SIG-M5 treated with dmso at 0.1 percent for 504 hours (cell line): Measurements from ENCODE around the gene BOLL.
"Not testable (repeated sequence)": the region's sequence is repeated elsewhere in the genome, so short reads cannot be mapped to it uniquely, and the experiment has no call there.

Experiments
- DNase-seq: peaks from one replicate; lab custom pipeline; 2025; ENCODE audit not compliant: unreplicated experiment; lab: John Stamatoyannopoulos, UW

BOLL gene

DNA sequence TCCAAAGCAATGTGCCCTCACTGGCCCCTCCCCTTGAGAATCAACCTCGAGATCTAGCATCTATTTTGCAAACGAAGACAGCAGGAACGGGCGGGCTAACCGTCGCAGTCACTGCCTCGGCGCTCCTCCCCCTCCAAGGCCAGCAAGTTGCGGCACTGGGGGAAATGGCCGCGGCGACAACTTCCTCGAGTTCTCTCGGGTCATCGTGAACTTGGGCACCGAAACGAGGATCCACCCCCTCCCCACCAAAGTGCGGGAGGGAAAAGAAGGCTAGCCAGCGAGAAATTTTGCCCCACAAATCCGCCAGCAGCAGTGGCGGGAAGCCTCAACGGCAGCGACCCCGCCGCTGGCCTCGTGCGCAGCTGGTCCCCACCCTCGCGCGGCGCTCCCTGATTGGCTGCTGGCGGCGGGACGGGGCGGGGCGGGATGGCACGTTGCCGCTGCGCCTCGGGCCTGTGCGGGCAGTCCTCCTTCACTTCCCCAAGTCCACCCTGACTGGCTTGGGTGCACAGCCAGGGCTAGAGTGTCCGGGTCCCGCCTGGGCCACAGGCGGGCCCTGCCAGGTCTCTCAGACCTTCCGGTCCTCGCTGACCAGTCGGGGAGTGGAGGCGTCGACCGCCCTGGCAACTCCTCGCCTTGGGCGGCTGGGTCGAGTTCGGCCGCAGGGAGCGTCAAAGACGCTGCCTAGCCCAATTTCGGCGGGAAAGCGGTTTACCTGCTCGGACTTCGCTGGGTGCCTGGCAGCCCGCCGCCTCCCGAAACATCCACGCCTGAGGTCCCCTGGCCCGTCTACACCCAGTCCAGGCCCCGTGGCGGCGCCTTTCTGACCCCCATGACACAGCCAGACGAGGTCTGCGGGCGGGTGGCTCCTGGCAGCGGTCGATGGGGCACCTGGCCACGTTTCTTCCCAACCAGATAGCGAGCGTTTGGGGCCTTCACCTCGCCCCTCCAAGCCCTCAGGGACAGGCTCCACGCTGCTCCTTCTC lies at the start of gene BOLL:
TSS of gene BOLL (minus strand) at position 364 of the 986 bp plus-strand sequence. CDS start 3,469 bp downstream, outside the sequence.
- DNase-seq, result no peak

DNA sequence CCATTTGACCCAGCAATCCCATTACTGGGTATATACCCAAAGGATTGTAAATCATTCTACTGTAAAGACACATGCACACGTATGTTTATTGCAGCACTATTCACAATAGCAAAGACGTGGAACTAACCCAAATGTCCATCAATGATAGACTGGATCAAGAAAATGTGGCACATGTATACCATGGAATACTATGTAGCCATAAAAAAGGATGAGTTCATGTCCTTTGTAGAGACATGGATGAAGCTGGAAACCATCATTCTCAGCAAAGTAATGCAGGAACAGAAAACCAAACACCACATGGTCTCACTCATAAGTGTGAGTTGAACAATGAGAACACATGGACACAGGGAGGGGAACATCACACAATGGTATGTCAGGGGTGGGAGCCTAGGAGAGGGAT lies 49.7 kb upstream of the BOLL start:
- DNase-seq, result not testable (repeated sequence)

GRCh38 chr2:197828464-197829135 lies 43.5 kb upstream of the BOLL start:
- DNase-seq, result no peak

DNA sequence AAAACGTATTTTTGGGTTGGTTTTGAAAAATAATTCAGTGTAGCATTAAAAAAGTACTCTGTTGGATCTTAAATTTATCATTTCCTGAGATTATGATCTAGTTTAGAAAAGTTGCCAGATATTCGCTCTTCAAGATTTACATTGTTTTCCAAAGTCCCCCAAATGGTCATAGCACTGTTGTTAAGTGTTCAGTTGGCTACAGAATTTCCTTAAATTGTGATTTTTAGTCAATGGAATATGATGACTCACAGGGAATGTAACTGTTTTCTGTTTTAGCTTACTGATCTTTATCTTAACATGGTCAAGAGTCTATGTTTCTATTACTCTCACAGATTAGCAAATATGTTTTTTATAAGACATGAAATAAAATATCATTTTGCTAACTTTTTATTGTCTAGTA lies 42.5 kb upstream of the BOLL start:
- no peak for DNase-seq

- DNase-seq, result no peak
Observed at GRCh38 chr2:197822333-197822732, 37.2 kb upstream of the BOLL start.

GRCh38 chr2:197821550-197822289 lies 36.6 kb upstream of the BOLL start:
- DNase-seq, result peak; percentile 23

GRCh38 chr2:197814526-197814925 lies 29.4 kb upstream of the BOLL start:
- DNase-seq, result no peak

DNA sequence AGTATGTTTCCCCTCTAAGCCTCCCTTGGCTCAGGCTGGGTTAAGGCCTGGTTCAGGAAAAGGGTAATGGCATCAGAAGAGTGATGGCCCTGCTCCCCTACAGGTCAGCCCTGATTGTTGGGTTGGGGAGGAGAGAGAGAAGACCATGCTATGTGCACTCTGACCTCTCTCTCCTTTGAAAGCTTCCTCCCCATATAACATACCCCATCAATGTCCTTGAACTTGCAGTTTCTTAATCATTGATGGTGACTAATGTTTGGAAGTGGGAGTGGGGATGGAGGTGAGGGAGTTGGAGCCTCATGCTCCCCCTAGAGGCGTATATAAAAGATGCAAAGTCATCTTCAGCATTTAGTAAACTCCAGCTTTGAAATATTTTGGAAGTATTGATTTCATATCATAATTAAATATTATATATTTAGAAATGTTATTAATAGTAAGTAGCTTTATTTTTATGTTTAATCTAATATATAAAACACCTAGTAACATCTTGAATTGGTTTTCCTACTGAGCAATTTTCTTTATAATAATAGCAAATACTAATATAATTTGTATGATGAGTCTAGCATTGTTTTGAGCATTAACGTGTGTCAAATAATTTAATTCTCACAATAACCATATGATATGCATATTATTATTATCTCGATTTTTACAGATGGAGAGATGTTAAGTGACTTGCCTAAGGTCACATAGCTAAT lies 28.1 kb upstream of the BOLL start:
- DNase-seq, result peak; percentile 51

DNA sequence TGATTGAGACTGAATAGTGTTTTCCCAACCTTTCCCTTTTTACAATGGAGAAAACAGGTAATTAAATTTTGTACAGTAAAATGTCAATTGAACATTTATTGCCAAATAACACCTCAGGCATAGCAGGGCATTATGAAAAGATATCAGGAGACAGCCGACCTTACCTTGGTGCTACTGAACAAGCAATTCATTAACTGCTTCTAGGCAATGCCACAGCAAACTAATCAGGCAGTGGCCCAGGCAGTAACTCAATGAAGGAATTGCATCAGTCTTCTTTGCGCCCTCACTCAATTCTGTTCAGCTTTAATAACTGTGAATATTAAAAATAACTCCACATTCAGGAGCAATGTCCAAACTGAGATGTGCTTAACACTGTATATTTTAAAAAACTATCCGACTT lies 25.4 kb upstream of the BOLL start:
- no peak for DNase-seq

DNA sequence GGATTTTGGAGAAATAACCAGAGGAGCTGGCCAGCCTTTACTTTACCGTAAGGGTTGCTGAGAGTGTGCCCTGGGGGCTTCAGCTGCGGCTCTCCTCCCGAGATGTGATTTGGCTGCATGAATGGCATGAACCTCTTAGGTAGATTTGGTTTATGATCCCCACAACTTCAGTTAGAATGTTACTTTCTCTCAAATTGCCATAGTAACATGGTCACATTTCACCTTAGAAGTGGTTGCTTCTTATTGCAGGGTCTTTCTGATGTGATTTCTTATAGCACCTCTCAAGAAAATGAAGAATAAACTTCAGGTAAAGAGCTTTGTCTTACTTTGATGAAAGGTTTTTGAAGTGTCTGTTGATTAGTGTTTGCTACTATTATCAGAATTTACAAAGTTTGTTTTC lies 24.9 kb upstream of the BOLL start:
- no peak for DNase-seq

- no peak for DNase-seq
Observed at GRCh38 chr2:197809064-197809463, 23.9 kb upstream of the BOLL start.

DNA sequence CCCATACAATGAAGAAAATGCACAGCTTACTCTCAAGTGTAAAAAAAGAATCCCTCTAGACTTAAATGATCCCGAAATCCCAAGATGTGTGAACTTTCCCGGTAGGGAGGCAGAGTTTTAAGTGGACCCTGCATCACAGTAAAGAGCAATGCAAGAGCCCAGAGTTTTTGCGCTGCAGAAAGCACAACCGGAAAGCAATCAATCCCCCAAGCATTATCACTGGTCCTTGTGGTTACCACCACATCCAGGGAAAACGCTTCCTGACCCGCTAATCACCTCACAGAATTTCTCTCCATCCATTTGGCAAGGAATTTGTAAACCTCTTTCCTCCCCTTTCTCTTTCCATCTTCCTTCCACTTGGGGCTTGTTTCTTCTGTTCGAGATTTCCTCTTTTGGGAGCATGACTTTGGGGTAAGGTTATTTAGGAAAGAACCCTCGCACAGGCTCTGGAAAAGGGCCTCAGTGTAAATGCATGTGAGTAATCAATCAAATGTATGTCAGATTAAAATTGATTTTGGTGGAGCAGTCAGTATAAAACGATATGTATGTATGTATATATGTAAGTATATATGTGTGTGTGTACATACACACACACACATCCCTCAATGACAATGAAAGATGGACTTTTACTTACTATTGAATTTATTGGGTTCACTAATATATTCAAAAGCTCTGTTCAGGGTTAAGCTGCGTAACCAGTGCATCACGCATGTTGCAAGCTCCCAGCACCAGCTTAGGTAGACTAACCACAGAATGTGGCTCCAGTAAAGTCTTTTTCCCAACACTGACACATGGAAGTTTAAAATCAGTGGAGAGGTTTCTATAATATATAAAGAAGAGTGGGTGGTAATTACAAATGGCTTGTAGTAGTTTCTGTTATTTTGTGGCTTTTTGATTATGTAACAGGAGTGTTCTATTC lies 20.9 kb upstream of the BOLL start:
- DNase-seq, result peak; percentile 35

GRCh38 chr2:197804758-197805714 lies 19.9 kb upstream of the BOLL start:
- DNase-seq, result no peak

GRCh38 chr2:197804049-197804757 lies 19.1 kb upstream of the BOLL start, which contains the start of gene PLCL1:
Gene PLCL1 (plus strand): TSS chr2:197804593.
- DNase-seq, result peak; percentile 95

- DNase-seq, result peak; percentile 75
Observed at GRCh38 chr2:197803033-197803444, 17.9 kb upstream of the BOLL start.

- DNase-seq, result peak; percentile 11
Observed at GRCh38 chr2:197801033-197801432, 15.9 kb upstream of the BOLL start.

- no peak for DNase-seq
Observed at GRCh38 chr2:197800091-197800490, 15.0 kb upstream of the BOLL start.

- DNase-seq, result no peak
Observed at GRCh38 chr2:197799068-197799467, 13.9 kb upstream of the BOLL start.
